Measurements from ENCODE around the gene MVB12B.

GRCh38 chr9:126437268-126437666 is 110.6 kb downstream of the MVB12B start:
- TF ChIP-seq CTCF (IDR thresholded peaks at IDR 0.05 in 8 of 11, conservative IDR thresholded peaks at IDR 0.05 in 3 of 11) = no peak
- TF ChIP-seq POLR2A (IDR thresholded peaks at IDR 0.05) = no peak
